Retinal pigment epithelial cell (primary cell): ENCODE measurements around the gene MAPK1.
"Not testable (repeated sequence)": the region's sequence is repeated elsewhere in the genome, so short reads cannot be mapped to it uniquely, and the experiment has no call there.

Source experiments
- DNase-seq: peaks from one replicate; pipeline ENCODE4 v3.0.0-alpha.2; 2010; ENCODE audit warnings: low read depth
- H3K4me3 ChIP-seq: 2 replicates; pipeline ENCODE4 v1.5.1; 2011; ENCODE audit warnings: mild to moderate bottlenecking, low read length, control low read depth, moderate library complexity
- CTCF ChIP-seq: conservative IDR thresholded peaks from 2 replicates; pipeline ENCODE4 v1.5.1; 2011; ENCODE audit warnings: low read depth, low read length, control low read depth, inconsistent platforms

MAPK1 gene

GRCh38 chr22:21816787-21817496 lies 50.5 kb downstream of the MAPK1 start:
- DNase-seq, result peak; percentile 42
- H3K4me3 ChIP-seq, result no peak overlapping the region
- no peak for TF ChIP-seq CTCF

- DNase-seq, result no peak
- no peak overlapping the region for H3K4me3 ChIP-seq
- TF ChIP-seq CTCF, result no peak
These were observed 51.0 kb downstream of the MAPK1 start for GRCh38 chr22:21816472-21816786.

- no peak for TF ChIP-seq CTCF
- DNase-seq, result no peak
- no peak overlapping the region for H3K4me3 ChIP-seq
These were observed 51.5 kb downstream of the MAPK1 start for GRCh38 chr22:21815958-21816357.

- no peak for DNase-seq
- no peak for TF ChIP-seq CTCF
These were observed 52.1 kb downstream of the MAPK1 start for GRCh38 chr22:21815357-21815756.

GRCh38 chr22:21811982-21812381 lies 55.5 kb downstream of the MAPK1 start:
- DNase-seq, result no peak
- H3K4me3 ChIP-seq, result no peak overlapping the region
- no peak for TF ChIP-seq CTCF

More at GRCh38 chr22:21815357-21815756, 52.1 kb downstream of the MAPK1 start:
- no peak overlapping the region for H3K4me3 ChIP-seq

- H3K4me3 ChIP-seq, result no peak overlapping the region
These were observed 59.6 kb downstream of the MAPK1 start for GRCh38 chr22:21807544-21808529.

GRCh38 chr22:21805325-21805724 lies 62.1 kb downstream of the MAPK1 start:
- H3K4me3 ChIP-seq, DNase-seq: not testable (repeated sequence)

More at GRCh38 chr22:21807544-21808529, 59.6 kb downstream of the MAPK1 start:
- TF ChIP-seq CTCF, result no peak
- DNase-seq, result no peak
